Osteoblast (primary cell): Measurements from ENCODE around the gene PRCP. TPM values are rescaled to one million over a fixed set of nuclear protein-coding genes. Genes with fewer than 3 reads are reported as not detected.

Source experiments
- DNase-seq: peaks from one replicate; pipeline ENCODE4 v3.0.0; 2011; ENCODE audit warnings: low spot score, mixed read lengths; ENCODE audit not compliant: insufficient read length; ENCODE audit errors: missing footprints
- H2AFZ ChIP-seq: 2 replicates; pipeline ENCODE4 v1.6.0; 2011; ENCODE audit warnings: mild to moderate bottlenecking, low read length
- H3K27ac ChIP-seq: 2 replicates; pipeline ENCODE4 v1.5.1; 2011; ENCODE audit warnings: mild to moderate bottlenecking, low read depth, low read length, moderate library complexity
- H3K27me3 ChIP-seq: 2 replicates; pipeline ENCODE4 v1.6.0; 2012; ENCODE audit warnings: mild to moderate bottlenecking, control low read depth, inconsistent platforms, low read length, moderate library complexity; ENCODE audit not compliant: insufficient read depth
- H3K36me3 ChIP-seq: 2 replicates; pipeline ENCODE4 v1.5.1; 2011; ENCODE audit warnings: mild to moderate bottlenecking, low read length, control low read depth, moderate library complexity; ENCODE audit not compliant: insufficient read depth
- H3K4me1 ChIP-seq: 2 replicates; pipeline ENCODE4 v1.5.1; 2011; ENCODE audit warnings: mild to moderate bottlenecking, low read length, control low read depth, moderate library complexity; ENCODE audit not compliant: insufficient read depth
- H3K4me2 ChIP-seq: 2 replicates; pipeline ENCODE4 v1.6.0; 2011; ENCODE audit warnings: mild to moderate bottlenecking, low read length; ENCODE audit not compliant: insufficient read depth
- H3K4me3 ChIP-seq: fragments of 200-600 bp; sonication (generic); 3 replicates; pipeline ENCODE4 v1.5.1; 2012; ENCODE audit warnings: mild to moderate bottlenecking, low read length, inconsistent platforms; ENCODE audit not compliant: insufficient read depth
- H3K79me2 ChIP-seq: 2 replicates; pipeline ENCODE4 v1.6.0; 2012; ENCODE audit warnings: mild to moderate bottlenecking, low read length, control low read depth, inconsistent platforms; ENCODE audit not compliant: insufficient read depth
- H3K9me3 ChIP-seq: 2 replicates; pipeline ENCODE4 v1.5.1; 2011; ENCODE audit warnings: low read depth, low read length, control low read depth
- H4K20me1 ChIP-seq: 2 replicates; pipeline ENCODE4 v1.6.0; 2012; ENCODE audit warnings: mild to moderate bottlenecking, low read length, control low read depth; ENCODE audit not compliant: insufficient read depth
- total RNA-seq: library from RNA; depleted of rRNA; stranded (reverse); fragments of >200 nt; gene quantifications from 2 replicates; pipeline ENCODE4 v1.2.3, GENCODE V29; 2012
- TF ChIP-seq, protein P1 (sequence below): IDR thresholded peaks from 2 replicates; pipeline ENCODE4 v1.5.1; 2011; ENCODE audit warnings: mild to moderate bottlenecking, low read depth, low read length, moderate library complexity; ENCODE audit errors: extremely low read depth

The PRCP gene
- total RNA-seq, 1 donor: 52.5 TPM

DNA sequence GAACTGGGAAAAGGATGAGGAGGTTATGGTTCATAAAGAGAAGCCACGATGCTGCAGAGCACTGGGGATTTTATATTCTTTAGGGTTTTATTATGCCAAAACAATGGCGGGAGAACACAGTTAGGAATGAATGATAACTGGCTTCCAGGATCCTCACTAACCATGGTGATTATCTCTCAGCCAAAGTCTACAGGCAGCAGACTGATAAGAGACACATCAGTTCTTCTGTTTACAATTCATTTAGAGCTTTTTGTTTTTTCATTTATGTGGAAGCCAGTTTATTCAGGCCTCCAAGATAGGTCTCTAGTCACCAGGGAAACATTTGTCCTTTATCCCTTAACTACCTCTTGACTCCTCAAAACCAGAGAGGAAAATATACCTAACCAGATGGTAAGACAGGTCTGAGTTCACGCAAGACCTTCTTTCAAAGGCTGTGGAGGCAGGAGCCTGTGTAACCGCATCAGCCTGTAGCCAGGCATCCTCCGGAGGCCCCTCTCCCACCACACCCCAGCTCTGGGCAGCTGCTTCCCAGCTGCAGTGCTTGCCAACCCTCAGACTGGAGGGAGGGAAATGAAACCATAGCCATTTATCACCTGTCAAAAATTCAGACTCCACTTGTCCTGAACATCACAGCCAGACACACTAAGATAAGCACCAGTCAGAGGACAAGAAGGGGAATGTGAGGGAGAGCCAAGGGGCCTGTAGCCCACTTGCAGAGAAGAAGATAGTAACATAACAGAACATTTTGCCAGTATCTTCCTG lies 109.3 kb downstream of the PRCP start:
- no peak for DNase-seq
- Histone ChIP-seq H3K4me1 (no peaks in the 10 kb centered on the region), H3K4me3 (no peak overlapping the region), H4K20me1 (no peaks in the 10 kb centered on the region), H3K4me2 (no peak overlapping the region), H3K27me3 (no peaks in the 10 kb centered on the region), H3K79me2 (no peaks in the 10 kb centered on the region), H3K27ac (no peak overlapping the region), H3K9me3 (no peaks in the 10 kb centered on the region), H2AFZ (no peak overlapping the region), H3K36me3 (no peaks in the 10 kb centered on the region)
- TF ChIP-seq, protein P1, sequence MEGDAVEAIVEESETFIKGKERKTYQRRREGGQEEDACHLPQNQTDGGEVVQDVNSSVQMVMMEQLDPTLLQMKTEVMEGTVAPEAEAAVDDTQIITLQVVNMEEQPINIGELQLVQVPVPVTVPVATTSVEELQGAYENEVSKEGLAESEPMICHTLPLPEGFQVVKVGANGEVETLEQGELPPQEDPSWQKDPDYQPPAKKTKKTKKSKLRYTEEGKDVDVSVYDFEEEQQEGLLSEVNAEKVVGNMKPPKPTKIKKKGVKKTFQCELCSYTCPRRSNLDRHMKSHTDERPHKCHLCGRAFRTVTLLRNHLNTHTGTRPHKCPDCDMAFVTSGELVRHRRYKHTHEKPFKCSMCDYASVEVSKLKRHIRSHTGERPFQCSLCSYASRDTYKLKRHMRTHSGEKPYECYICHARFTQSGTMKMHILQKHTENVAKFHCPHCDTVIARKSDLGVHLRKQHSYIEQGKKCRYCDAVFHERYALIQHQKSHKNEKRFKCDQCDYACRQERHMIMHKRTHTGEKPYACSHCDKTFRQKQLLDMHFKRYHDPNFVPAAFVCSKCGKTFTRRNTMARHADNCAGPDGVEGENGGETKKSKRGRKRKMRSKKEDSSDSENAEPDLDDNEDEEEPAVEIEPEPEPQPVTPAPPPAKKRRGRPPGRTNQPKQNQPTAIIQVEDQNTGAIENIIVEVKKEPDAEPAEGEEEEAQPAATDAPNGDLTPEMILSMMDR: no peak

GRCh38 chr11:82787981-82788380 lies 112.2 kb downstream of the PRCP start:
- DNase-seq: no peak

DNA sequence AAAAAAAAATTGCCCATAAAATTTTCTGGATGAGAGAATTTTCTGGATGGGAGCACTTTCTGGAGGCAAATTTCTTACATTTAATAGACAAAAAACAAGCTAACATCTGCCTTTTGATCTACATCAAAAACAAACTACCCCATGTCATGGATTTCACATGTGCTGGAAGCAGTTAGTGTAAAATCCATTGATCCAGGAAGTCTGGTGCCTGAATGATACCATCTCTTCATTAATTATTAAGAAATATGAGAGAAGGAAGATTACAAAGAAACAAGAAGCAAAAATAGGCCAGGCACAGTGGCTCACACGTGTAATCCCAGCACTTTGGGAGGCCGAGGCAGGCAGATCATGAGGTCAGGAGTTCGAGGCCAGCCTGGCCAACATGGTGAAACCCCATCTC lies 113.4 kb downstream of the PRCP start:
- H3K27ac ChIP-seq: no peak overlapping the region
- DNase-seq: no peak
- no peak overlapping the region for H3K4me3 ChIP-seq
- no peaks in the 10 kb centered on the region for H3K27me3 ChIP-seq
- no peak overlapping the region for H2AFZ ChIP-seq
- H3K4me2 ChIP-seq: no peak overlapping the region
- no peaks in the 10 kb centered on the region for H4K20me1 ChIP-seq
- no peaks in the 10 kb centered on the region for H3K36me3 ChIP-seq
- no peaks in the 10 kb centered on the region for H3K79me2 ChIP-seq
- TF ChIP-seq, protein P1: no peak
- no peaks in the 10 kb centered on the region for H3K9me3 ChIP-seq
- no peaks in the 10 kb centered on the region for H3K4me1 ChIP-seq

More at GRCh38 chr11:82787981-82788380, 112.2 kb downstream of the PRCP start:
- no peak overlapping the region for H3K4me2 ChIP-seq
- H3K9me3 ChIP-seq: no peaks in the 10 kb centered on the region
- H3K4me3 ChIP-seq: no peak overlapping the region
- no peak overlapping the region for H2AFZ ChIP-seq
- H3K4me1 ChIP-seq: no peaks in the 10 kb centered on the region
- no peaks in the 10 kb centered on the region for H3K79me2 ChIP-seq
- H3K27ac ChIP-seq: no peak overlapping the region
- H3K36me3 ChIP-seq: no peaks in the 10 kb centered on the region
- no peaks in the 10 kb centered on the region for H3K27me3 ChIP-seq
- TF ChIP-seq, protein P1: no peak
- H4K20me1 ChIP-seq: no peaks in the 10 kb centered on the region

- Histone ChIP-seq H3K36me3 (no peaks in the 10 kb centered on the region), H3K4me3 (no peak overlapping the region), H2AFZ (no peak overlapping the region), H3K9me3 (no peaks in the 10 kb centered on the region), H3K27ac (no peak overlapping the region), H3K4me2 (no peak overlapping the region), H3K27me3 (no peaks in the 10 kb centered on the region), H4K20me1 (no peaks in the 10 kb centered on the region), H3K79me2 (no peaks in the 10 kb centered on the region), H3K4me1 (no peaks in the 10 kb centered on the region)
- no peak for DNase-seq
- TF ChIP-seq, protein P1: no peak
These were observed 114.2 kb downstream of the PRCP start for GRCh38 chr11:82786001-82786400.
